BLaER1 treated with 17β-estradiol and CSF1 and Interleukin-3, amounts not matched to agents 10 nM and 100 nM (cell line): Measurements from ENCODE around the gene SIGLEC11.

Experiments
- H3K27ac ChIP-seq, 11 experiments: shearing (Covaris generic); formaldehyde crosslinking; 2 replicates each; pipeline ENCODE4 v1.8.1; 2022
- H3K27me3 ChIP-seq, 11 experiments: shearing (Covaris generic); formaldehyde crosslinking; 2 replicates each; pipeline ENCODE4 v1.8.1; 2022
- H3K36me3 ChIP-seq, 11 experiments: shearing (Covaris generic); formaldehyde crosslinking; 2 replicates each; pipeline ENCODE4 v1.8.1; 2022
- H3K4me1 ChIP-seq, 10 experiments: shearing (Covaris generic); formaldehyde crosslinking; 2 replicates each; pipeline ENCODE4 v1.8.1; 2022
- H3K4me2 ChIP-seq, 11 experiments: shearing (Covaris generic); formaldehyde crosslinking; 2 replicates each; pipeline ENCODE4 v1.8.1; 2022
- H3K4me3 ChIP-seq, 10 experiments: shearing (Covaris generic); formaldehyde crosslinking; 2 replicates each; pipeline ENCODE4 v1.8.1; 2022
- H3K9ac ChIP-seq, 11 experiments: shearing (Covaris generic); formaldehyde crosslinking; 2 replicates each; pipeline ENCODE4 v1.8.1; 2022
- H3K9me3 ChIP-seq, 11 experiments: shearing (Covaris generic); formaldehyde crosslinking; replicated peaks in 1 of 11; 2 replicates each; pipeline ENCODE4 v1.8.1; 2022
- H4K20me1 ChIP-seq, 11 experiments: shearing (Covaris generic); formaldehyde crosslinking; 2 replicates each; pipeline ENCODE4 v1.8.1; 2022
- Cebpa-rat ChIP-seq, 11 experiments: shearing (Covaris generic); IDR thresholded peaks; 2 replicates each; pipeline ENCODE4 v1.8.1; 2022

The SIGLEC11 gene

GRCh38 chr19:49923055-49924003 is 37.6 kb downstream of the SIGLEC11 start:
- peak overlapping the region; percentile 89 to 99 (median 95) for H3K4me2 ChIP-seq
- H3K27ac ChIP-seq, result peak overlapping the region; percentile 49 to 83 (median 60); a peak in 20 of 22 replicates
- H3K9ac ChIP-seq, result peak overlapping the region; percentile 50 to 79 (median 62); a peak in 21 of 22 replicates
- H3K4me3 ChIP-seq, result peak overlapping the region in 3 of 10 experiments; percentile 29 to 44 (median 34); a peak in 4 of 20 replicates
- no peaks in the 10 kb centered on the region for H3K9me3 ChIP-seq
- H3K4me1 ChIP-seq, result peaks cover 76 to 96% (median 89%) of the 10 kb centered on the region in 10 experiments
- H4K20me1 ChIP-seq, result peaks cover 68 to 100% (median 97%) of the 10 kb centered on the region in 11 experiments
- H3K27me3 ChIP-seq, result no peaks in the 10 kb centered on the region
- no peak for TF ChIP-seq Cebpa-rat (IDR thresholded peaks at IDR 0.05)
- peaks cover 77 to 96% (median 92%) of the 10 kb centered on the region in 11 experiments for H3K36me3 ChIP-seq

DNA sequence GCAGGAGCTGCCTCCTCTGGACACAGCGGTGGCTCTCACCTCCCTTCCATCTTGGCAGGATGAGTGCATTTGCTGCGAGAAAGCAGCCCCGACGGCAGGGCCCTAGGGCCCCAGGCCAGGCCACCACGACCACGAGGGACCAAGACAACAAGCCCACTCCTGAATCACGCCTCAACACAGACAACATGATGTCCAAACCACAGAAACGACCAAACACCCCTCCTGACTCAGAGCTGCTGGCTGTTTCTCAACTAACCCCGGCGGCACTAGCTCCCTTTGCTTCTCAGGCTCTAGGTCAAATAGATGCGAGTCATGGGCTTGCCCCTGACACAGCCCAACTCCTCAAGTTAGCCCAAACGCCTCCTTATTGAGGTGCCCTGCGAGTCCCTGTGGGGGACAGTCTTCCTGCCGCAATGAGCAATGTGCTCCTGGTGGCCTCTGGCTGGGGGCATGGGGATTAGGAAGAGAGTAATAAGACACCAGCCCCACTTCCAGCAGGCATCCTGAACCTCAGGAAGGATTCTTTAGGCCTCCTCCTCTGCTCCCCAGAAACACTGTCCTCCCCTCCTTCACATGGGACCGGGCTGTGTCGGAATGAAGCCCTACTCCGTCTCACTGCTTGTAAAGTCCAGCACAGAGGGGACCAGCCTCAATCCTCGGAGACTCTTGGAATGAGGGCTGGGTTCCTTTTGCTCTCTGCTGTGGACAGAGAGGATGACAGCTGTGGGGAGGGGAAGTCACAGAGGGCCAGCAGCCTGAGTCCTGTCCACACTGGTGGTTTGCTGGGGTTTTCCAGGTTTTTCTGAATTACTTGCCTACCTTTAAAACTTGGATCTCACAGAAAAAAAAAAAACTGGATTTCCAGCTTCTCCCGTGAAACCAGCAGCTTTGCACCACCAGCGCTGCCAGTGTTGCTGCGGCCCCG is 38.8 kb downstream of the SIGLEC11 start:
- Histone ChIP-seq H3K27ac (peak overlapping the region; percentile 28 to 83 (median 60); a peak in 20 of 22 replicates), H3K4me2 (peak overlapping the region; percentile 89 to 99 (median 95)), H4K20me1 (peaks cover 79 to 100% (median 98%) of the 10 kb centered on the region in 11 experiments), H3K4me1 (peaks cover 76 to 97% (median 88%) of the 10 kb centered on the region in 10 experiments), H3K4me3 (no peak overlapping the region), H3K9me3 (no peaks in the 10 kb centered on the region), H3K27me3 (no peaks in the 10 kb centered on the region), H3K9ac (peak overlapping the region; percentile 49 to 79 (median 62); a peak in 20 of 22 replicates), H3K36me3 (peaks cover 83 to 98% (median 94%) of the 10 kb centered on the region in 11 experiments)
- no peak for TF ChIP-seq Cebpa-rat (IDR thresholded peaks at IDR 0.05)

DNA sequence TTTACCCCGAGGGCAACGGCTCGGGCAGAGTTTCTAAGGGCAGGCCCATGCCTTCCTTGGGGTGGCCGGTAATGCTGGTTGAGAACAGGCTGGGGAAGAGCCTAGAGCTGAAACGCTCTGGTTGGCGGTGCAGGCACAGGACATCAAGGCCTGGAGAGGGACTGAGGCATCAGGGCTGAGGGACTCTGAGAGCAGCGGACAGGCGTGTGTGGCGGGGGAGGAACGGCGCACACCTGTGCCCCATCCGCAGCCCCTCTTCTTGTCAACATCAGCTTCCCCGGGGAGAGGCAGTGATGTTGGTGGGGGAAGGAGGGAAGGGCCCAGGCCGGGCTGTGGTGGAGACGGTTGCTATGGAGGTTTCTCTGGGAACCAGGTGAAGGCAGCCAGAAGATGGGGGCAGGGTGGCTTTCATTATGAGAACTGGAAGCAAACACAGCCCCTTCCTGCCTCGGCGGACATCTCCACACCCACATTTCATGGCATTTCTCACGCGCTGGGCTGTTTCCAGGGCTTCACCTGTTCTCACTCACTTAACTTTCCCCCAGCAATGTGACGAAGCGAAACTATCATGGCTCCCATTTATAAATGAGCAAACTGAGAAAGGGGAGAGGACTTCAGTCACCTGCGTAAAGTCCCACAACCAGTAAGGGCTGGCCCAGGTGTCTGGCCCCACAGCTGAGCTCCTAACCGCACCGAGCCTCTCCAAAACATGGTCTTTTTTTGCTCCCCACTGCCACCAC is 40.2 kb downstream of the SIGLEC11 start:
- peak overlapping the region; percentile 89 to 99 (median 95); a peak in 20 of 22 replicates for H3K4me2 ChIP-seq
- peaks cover 87 to 100% (median 98%) of the 10 kb centered on the region in 11 experiments for H4K20me1 ChIP-seq
- peaks cover 66 to 97% (median 78%) of the 10 kb centered on the region in 10 experiments for H3K4me1 ChIP-seq
- peak overlapping the region in 5 of 11 experiments; percentile 10 to 79 (median 76); a peak in 5 of 22 replicates for H3K9ac ChIP-seq
- H3K27ac ChIP-seq, result peak overlapping the region in 8 of 11 experiments; percentile 57 to 83 (median 68); a peak in 12 of 22 replicates
- no peak for TF ChIP-seq Cebpa-rat (IDR thresholded peaks at IDR 0.05)
- no peak overlapping the region for H3K4me3 ChIP-seq
- H3K36me3 ChIP-seq, result peaks cover 77 to 98% (median 95%) of the 10 kb centered on the region in 11 experiments
- H3K9me3 ChIP-seq, result no peaks in the 10 kb centered on the region
- H3K27me3 ChIP-seq, result no peaks in the 10 kb centered on the region

DNA sequence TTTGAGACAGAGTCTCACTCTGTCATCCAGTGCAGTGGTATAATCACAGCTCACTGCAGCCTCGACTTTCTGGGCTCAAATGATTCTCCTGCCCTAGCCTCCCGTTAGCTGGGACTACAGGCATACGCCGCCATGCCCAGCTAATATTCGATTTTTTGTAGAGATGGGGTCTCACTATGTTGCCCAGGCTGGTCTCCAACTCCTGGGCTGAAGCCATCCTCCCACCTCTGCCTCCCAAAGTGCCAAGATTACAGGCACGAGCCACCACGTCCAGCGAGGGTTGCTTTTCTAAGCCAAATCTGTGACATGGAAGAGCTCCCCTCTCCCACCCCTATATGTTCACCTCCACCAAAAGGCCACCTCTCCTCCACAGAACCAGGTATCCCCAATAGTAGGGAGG is 42.9 kb downstream of the SIGLEC11 start:
- TF ChIP-seq Cebpa-rat (IDR thresholded peaks at IDR 0.05), result no peak

GRCh38 chr19:49916839-49917733 is 43.9 kb downstream of the SIGLEC11 start:
- no peak overlapping the region for H3K4me3 ChIP-seq
- no peaks in the 10 kb centered on the region for H3K9me3 ChIP-seq
- H3K27ac ChIP-seq, result peak overlapping the region in 6 of 11 experiments; percentile 1 to 39 (median 18); a peak in 6 of 22 replicates
- TF ChIP-seq Cebpa-rat (IDR thresholded peaks at IDR 0.05), result no peak
- H3K4me1 ChIP-seq, result peaks cover 45 to 97% (median 57%) of the 10 kb centered on the region in 10 experiments
- H3K9ac ChIP-seq, result peak overlapping the region in 2 of 11 experiments; percentile 0 to 3; a peak in 2 of 22 replicates
- peak overlapping the region in 6 of 11 experiments; percentile 8 to 75 (median 36); a peak in 9 of 22 replicates for H3K4me2 ChIP-seq
- H4K20me1 ChIP-seq, result peaks cover 62 to 100% (median 98%) of the 10 kb centered on the region in 11 experiments
- H3K36me3 ChIP-seq, result peaks cover 78 to 98% (median 95%) of the 10 kb centered on the region in 11 experiments
- H3K27me3 ChIP-seq, result no peaks in the 10 kb centered on the region

More for the DNA sequence above, 42.9 kb downstream of the SIGLEC11 start:
- Histone ChIP-seq H3K9ac (peak overlapping the region in 2 of 11 experiments; percentile 0 to 9; a peak in 2 of 22 replicates), H3K4me2 (peak overlapping the region in 3 of 11 experiments; percentile 38 to 75 (median 63); a peak in 7 of 22 replicates), H3K36me3 (peaks cover 79 to 98% (median 95%) of the 10 kb centered on the region in 11 experiments), H4K20me1 (peaks cover 72 to 100% (median 98%) of the 10 kb centered on the region in 11 experiments), H3K9me3 (no peaks in the 10 kb centered on the region), H3K4me1 (peaks cover 45 to 97% (median 58%) of the 10 kb centered on the region in 10 experiments), H3K27ac (peak overlapping the region in 3 of 11 experiments; percentile 3 to 35 (median 15); a peak in 2 of 22 replicates), H3K27me3 (no peaks in the 10 kb centered on the region), H3K4me3 (no peak overlapping the region)

GRCh38 chr19:49915271-49915670 is 45.7 kb downstream of the SIGLEC11 start:
- Histone ChIP-seq H3K9me3 (no peaks in the 10 kb centered on the region), H4K20me1 (peaks cover 44 to 99% (median 97%) of the 10 kb centered on the region in 11 experiments), H3K4me2 (peak overlapping the region in 3 of 11 experiments; percentile 7 to 32 (median 28); a peak in 2 of 22 replicates), H3K36me3 (peaks cover 60 to 97% (median 92%) of the 10 kb centered on the region in 11 experiments), H3K9ac (peak overlapping the region in 1 of 11 experiments; percentile 9; a peak in 1 of 22 replicates), H3K27me3 (no peaks in the 10 kb centered on the region), H3K4me3 (no peak overlapping the region), H3K27ac (no peak overlapping the region), H3K4me1 (peaks cover 43 to 97% (median 55%) of the 10 kb centered on the region in 10 experiments)
- no peak for TF ChIP-seq Cebpa-rat (IDR thresholded peaks at IDR 0.05)

- Histone ChIP-seq H3K4me2 (peak overlapping the region in 5 of 11 experiments; percentile 83 to 96 (median 86); a peak in 7 of 22 replicates), H3K36me3 (peaks cover 62 to 98% (median 95%) of the 10 kb centered on the region in 11 experiments), H3K4me3 (no peak overlapping the region), H3K9ac (peak overlapping the region in 4 of 11 experiments; percentile 10 to 38 (median 32); a peak in 1 of 22 replicates), H3K27me3 (no peaks in the 10 kb centered on the region), H3K9me3 (no peaks in the 10 kb centered on the region), H4K20me1 (peaks cover 30 to 99% (median 98%) of the 10 kb centered on the region in 11 experiments; a peak in 21 of 22 replicates), H3K27ac (peak overlapping the region in 3 of 11 experiments; percentile 17 to 87 (median 18); a peak in 4 of 22 replicates), H3K4me1 (peaks cover 39 to 99% (median 65%) of the 10 kb centered on the region in 10 experiments)
- TF ChIP-seq Cebpa-rat (IDR thresholded peaks at IDR 0.05), result no peak
Observed at GRCh38 chr19:49913720-49914119, 47.3 kb downstream of the SIGLEC11 start.
